GM21526 (cell line): ENCODE results near the gene KRTAP10-12.

Experiments used
- ATAC-seq: cut with Tn5 transposase; IDR thresholded peaks from one replicate; pipeline ENCODE4 v1.9.1; 2021; ENCODE audit warnings: moderate library complexity; ENCODE audit not compliant: unreplicated experiment, low FRiP score

Gene KRTAP10-12

GRCh38 chr21:44710756-44711326, 13.9 kb downstream of the KRTAP10-12 start:
- no peak for ATAC-seq

GRCh38 chr21:44711327-44712202, 14.6 kb downstream of the KRTAP10-12 start, which contains the start of gene TSPEAR:
TSPEAR (minus strand) TSS chr21:44711572; CDS start chr21:44711514, 58 bp downstream.
- ATAC-seq, result no peak

GRCh38 chr21:44712203-44713028, 15.4 kb downstream of the KRTAP10-12 start:
- no peak for ATAC-seq

GRCh38 chr21:44713130-44713529, 16.2 kb downstream of the KRTAP10-12 start:
- ATAC-seq, result no peak

- ATAC-seq, result no peak
Measured at GRCh38 chr21:44713846-44714245, 16.9 kb downstream of the KRTAP10-12 start.

- ATAC-seq, result no peak
Measured at GRCh38 chr21:44714905-44715304, 17.9 kb downstream of the KRTAP10-12 start.

GRCh38 chr21:44716984-44717383, 20.0 kb downstream of the KRTAP10-12 start:
- ATAC-seq, result no peak

GRCh38 chr21:44718093-44718492, 21.1 kb downstream of the KRTAP10-12 start:
- ATAC-seq, result no peak

- no peak for ATAC-seq
Measured at GRCh38 chr21:44718571-44718970, 21.6 kb downstream of the KRTAP10-12 start.

- ATAC-seq, result no peak
Measured at GRCh38 chr21:44720170-44720569, 23.2 kb downstream of the KRTAP10-12 start.

- no peak for ATAC-seq
Measured at GRCh38 chr21:44722731-44723130, 25.8 kb downstream of the KRTAP10-12 start.

- ATAC-seq, result no peak
Measured at GRCh38 chr21:44723177-44724131, 26.5 kb downstream of the KRTAP10-12 start.

GRCh38 chr21:44724196-44724595, 27.2 kb downstream of the KRTAP10-12 start:
- ATAC-seq, result no peak

GRCh38 chr21:44724926-44725325, 28.0 kb downstream of the KRTAP10-12 start:
- ATAC-seq, result no peak

GRCh38 chr21:44726826-44727225, 29.9 kb downstream of the KRTAP10-12 start:
- ATAC-seq, result no peak

GRCh38 chr21:44727321-44727720, 30.3 kb downstream of the KRTAP10-12 start:
- no peak for ATAC-seq

GRCh38 chr21:44727757-44728156, 30.8 kb downstream of the KRTAP10-12 start:
- ATAC-seq, result no peak

GRCh38 chr21:44728716-44729115, 31.7 kb downstream of the KRTAP10-12 start:
- no peak for ATAC-seq

- no peak for ATAC-seq
Measured at GRCh38 chr21:44729336-44730027, 32.5 kb downstream of the KRTAP10-12 start.
